HG02571 (cell line): Measurements from ENCODE around the gene UMPS.
"Not testable (repeated sequence)": the region's sequence is repeated elsewhere in the genome, so short reads cannot be mapped to it uniquely, and the experiment has no call there.

Source experiments
- ATAC-seq: cut with Tn5 transposase; IDR thresholded peaks from one replicate; pipeline ENCODE4 v1.9.1; 2021; ENCODE audit warnings: mild to moderate bottlenecking, moderate library complexity; ENCODE audit not compliant: unreplicated experiment

UMPS gene

GRCh38 chr3:124705552-124705951, 24.7 kb upstream of the UMPS start:
- no peak for ATAC-seq

DNA sequence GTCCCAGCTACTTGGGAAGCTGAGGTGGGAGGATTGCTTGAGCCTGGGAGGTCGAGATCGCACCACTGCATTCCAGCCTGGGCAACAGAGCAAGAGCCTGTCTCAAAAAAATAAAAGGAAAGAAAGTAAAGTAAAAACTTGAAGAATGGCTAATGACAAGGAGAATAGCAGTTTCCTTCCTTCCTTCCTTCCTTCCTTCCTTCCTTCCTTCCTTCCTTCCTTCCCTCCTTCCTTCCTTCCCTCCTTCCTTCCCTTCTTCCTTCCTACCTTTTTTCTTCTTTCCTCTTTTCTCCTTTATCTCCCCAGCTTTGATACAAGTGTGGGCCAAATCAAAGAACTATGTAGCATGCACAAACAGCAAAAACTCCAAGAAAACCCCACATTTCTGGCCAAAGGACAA, 23.0 kb upstream of the UMPS start:
- not testable (repeated sequence) for ATAC-seq

GRCh38 chr3:124707656-124708062, 22.6 kb upstream of the UMPS start:
- no peak for ATAC-seq

GRCh38 chr3:124714223-124714853, 15.9 kb upstream of the UMPS start:
- no peak for ATAC-seq

- no peak for ATAC-seq
Observed at GRCh38 chr3:124722589-124722988, 7.7 kb upstream of the UMPS start.

DNA sequence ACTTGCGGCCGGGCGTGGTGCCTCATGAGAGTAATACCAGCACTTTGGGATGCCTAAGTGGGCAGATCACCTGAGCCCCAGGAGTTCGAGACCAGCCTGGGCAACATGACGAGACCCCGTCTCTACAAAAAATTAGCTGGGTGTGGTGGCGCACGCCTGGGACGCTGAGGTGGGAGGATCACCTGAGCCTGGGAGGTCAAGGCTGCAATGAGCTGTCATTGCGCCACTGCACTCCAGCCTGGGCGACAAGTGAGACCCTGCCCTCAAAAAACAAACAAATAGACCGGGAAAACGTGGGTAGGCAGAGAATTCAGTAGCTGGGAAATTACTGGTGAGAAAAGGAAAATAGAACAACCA, 667 bp downstream of the UMPS start:
- no peak for ATAC-seq

DNA sequence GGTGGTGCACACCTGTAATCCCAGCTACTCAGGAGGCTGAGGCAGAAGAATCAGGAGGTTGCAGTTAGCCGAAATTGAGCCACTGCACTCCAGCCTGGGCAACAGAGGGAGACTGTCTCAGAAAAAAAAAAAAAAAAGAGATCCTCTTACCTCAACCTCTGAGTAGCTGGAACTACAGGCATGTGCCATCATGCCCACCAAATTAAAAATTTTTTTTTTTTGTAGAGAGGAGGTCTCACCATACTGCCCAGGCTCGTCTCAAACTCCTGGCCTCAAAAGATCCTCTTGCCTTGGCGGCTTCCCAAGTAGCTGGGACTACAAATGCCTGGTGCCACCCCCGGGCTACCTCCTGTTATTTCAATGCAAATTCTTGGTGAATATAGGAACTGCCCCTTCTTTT, 1.5 kb downstream of the UMPS start:
- no peak for ATAC-seq

DNA sequence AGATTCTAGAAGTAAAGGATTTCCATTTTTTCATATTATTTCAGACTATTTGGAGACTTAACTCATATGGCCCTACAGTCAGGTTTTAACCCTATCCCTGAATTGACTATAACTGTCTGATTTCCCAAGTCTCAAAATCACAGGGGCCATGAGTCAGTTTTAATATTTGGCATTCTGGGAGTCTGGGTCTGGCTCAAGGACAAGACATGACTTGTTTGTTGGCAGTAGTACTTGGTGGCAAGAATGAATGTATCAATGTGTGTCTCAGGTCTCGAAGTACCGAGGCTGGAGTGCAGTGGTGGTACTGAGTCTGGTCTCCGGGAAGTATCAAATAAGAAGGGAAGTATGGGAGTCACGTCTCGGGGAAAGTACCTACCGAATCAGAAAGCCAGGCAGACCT, 10.8 kb downstream of the UMPS start:
- ATAC-seq = no peak

DNA sequence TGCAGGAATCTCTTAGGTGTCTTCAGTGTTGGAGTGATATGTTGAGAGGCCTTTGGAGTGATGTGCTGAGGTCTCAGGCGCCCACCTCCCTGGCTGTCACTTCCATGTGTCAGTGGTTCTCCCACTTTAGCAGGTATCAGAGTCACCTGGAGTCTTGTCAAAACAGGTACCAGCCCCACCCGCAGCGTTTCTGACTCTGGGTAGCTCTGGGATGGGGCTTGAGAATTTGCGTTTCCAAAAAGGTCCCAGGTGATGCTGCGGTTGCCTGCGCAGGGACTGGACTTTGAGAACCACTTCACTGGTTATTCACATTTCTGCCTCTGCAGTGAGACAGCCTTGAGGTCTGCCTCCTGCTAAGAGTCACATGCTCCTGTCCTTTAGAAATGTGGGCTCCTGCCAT, 15.5 kb downstream of the UMPS start:
- ATAC-seq = no peak

DNA sequence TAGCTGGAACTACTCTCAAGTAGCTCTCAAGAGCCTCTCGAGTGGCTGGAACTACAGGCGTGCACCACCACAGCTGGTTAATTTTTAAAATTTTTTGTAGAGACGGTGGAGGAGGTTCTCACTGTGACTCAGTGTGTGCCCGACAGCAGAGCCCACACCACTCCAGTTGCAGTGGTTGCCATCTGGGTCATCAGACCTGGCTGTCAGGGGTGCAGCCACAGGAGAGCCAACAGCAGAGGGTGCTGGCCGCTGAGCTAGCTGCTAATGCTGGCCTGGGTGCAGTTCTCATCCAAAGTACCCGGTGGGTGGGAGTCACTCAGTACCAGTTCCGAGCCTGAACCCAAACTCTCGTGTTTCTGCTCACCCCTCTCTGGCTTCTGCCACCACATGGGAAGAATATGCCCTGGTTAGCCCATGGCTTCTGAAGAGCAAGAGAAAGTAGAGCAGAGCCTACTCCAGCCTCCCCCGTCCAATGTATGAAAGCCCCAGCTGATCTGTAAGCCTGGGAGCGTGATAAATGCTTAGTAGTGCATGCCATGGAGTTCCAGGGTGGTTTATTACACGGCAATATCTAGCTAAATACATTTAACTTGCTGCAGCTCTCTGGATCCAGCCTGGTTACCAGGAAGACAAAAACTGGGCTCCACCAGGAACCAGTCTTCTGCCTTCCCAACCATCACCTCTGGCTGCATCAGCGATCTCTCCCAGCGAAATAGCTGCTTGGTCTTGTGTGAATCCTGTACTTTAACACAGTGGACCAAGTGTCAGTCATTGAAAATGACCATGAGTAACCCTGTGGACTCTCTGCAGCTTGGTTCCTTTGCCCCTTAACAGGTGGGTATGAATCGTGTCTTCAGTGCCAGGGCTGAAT, 17.1 kb downstream of the UMPS start:
- no peak for ATAC-seq

- ATAC-seq = no peak
Observed at GRCh38 chr3:124748560-124749198, 18.4 kb downstream of the UMPS start.

GRCh38 chr3:124749877-124750276, 19.6 kb downstream of the UMPS start:
- not testable (repeated sequence) for ATAC-seq

- ATAC-seq = no peak
Observed at GRCh38 chr3:124751501-124751900, 21.2 kb downstream of the UMPS start.

DNA sequence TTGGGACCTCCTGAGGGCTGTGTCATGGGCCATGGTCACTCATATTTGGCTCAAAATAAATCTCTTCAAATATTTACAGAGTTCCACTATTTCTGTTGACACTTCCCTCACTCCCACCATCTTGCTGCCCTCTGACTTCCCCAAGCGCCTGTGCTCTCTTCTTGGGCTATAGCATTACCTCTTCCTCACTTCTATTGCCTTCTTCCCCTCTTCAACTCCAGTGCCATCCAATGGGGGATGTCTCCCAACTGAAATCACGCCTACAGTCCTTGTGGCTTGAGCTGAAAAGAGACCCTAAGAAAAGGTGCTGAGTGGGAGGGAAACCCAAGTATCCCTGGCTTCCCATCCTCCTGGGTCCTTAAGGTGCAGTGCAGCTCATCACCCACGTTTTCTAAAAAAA, 21.8 kb downstream of the UMPS start:
- no peak for ATAC-seq

- ATAC-seq = not testable (repeated sequence)
Observed at GRCh38 chr3:124757926-124758325, 27.7 kb downstream of the UMPS start.

DNA sequence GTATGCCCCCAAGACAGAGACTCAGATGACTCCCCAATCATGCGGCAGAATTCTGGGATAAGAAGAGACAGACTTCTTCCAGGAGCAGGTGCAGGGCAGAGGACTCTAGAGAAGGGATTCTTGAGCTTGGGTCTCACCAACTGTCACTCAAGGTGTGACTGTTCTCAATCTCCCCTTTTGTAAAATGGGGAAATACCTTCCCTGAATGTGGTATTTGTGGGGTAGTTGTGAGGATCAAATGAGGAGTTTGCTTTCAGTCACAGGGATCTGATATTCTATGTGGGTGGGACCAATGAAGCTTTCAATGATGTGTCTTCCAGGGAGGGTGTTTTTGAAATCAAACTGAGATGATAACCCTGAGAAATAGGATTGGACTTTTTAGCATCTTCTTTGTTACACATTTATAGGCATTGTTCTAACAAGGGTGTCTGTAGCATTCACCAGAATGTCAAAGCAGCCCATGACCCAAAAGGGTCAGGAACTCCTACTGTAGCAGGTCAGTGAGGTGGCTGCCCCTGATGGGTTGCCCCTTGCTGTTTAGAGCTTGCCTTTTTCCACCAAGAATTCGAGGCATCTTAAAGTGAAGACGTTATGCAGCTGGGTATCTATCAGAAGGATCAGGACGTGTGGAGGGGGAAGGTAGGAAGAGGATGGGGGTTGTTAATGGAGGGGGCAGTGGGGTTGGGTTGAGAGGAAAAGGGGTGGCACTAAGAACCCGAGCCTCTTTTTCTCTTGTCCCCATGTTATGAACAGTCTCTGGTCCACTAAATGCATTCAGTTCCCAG, 28.8 kb downstream of the UMPS start:
- ATAC-seq = no peak

DNA sequence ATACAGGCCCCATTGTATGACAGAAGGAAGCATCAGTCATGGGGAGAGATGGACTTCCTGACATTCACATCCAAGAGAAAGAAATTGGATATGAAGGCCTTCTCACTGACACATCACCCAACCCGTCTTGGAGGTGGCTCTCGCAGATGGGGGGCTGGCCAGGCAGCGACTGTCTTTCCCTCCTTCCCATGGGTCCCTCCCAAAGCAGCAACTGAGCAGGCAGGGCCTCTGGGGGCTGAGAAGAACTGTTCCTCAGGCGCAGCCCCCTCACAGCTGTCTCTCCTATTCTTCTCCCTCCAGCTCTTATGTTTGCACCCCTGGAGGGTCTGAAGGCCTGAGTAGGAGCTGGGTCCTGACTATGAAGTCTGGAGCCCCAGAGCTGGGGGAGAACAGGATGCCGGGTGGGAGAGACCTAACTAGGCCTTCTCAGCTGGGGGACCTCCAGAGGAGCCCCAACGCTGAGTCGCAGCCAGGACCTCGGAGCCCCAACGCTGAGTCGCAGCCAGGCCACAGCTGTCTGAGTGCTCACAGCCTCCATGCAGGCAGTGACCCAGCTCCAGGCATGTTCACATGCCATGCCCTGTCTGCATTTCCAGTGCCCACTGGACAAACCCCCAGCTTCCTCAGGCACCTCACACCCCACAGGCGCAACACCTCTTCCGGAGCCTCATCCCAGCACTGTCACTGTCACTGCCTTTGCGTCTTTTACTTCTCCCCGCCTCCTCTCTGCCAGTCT, 29.6 kb downstream of the UMPS start:
- no peak for ATAC-seq

GRCh38 chr3:124760601-124761000, 30.3 kb downstream of the UMPS start:
- no peak for ATAC-seq

DNA sequence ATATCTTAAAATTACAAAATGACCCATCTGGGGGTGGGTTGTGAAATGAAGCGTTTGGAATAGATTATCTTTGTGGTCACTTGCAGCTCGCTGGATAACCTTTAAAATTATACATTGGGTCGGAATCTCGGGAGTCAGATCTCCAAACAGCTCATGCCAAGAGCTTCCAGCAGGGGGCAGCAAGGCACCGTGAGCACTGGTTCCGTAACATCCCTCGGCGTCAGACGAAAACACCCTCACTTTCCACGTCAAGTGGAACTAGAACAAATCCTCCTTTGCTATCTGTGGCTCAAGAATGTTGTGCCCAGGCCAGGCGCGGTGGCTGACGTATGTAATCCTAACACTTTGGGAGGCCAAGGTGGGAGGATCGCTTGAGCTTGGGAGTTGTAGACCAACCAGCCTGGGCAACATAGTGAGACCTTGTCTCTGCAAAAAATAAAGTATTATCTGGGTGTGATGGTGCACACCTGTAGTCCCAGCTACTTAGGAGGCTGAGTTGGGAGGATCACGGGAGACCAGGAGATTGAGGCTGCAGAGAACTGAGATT, 31.1 kb downstream of the UMPS start:
- ATAC-seq = peak; percentile 56

DNA sequence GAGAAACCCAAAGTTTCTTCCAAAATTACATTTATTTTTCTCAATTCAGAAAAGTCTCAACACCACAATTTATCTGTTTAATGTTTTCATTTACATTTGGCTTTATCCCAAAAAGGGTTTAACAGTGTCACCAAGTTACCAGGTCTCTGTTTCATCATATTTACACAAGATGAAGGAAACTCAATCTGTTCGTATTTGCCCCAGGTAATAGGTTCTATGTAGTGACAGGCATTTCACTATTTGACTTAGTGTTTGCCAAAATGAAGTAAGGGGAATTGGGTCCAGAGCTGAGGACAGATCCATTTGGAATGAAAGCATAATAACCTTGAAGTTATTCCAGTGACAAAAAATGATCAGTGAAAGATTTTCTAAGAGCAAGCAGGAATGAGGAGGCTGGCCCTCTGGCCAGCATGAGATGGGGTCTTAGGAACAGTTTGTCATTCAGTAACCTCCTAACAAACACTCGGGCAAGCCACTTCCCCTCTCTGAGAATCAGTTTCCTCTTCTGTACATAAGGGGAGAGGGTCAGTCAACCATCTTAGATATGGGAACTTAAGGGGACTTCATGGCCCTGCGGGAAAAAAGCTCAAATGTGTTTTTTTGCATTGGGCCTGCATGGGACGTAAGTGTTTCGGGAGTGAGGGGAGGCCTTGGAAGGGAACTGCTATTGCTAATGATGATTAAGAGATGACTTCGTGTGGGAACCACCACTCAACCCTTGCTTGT, 31.8 kb downstream of the UMPS start:
- ATAC-seq = no peak
